Activated gamma-delta T cell treated with Interleukin-2 at 50 U/mL for 16 hours (primary cell): ENCODE data around the gene TNIK.
A peak's percentile ranks its signal among the peaks of the same experiment; 100 is the strongest.
"Not testable (repeated sequence)": the region's sequence is repeated elsewhere in the genome, so short reads cannot be mapped to it uniquely, and the experiment has no call there.

Source experiments
- DNase-seq: peaks from one replicate; pipeline ENCODE4 v3.0.0-alpha.2; 2020

TNIK gene

DNA sequence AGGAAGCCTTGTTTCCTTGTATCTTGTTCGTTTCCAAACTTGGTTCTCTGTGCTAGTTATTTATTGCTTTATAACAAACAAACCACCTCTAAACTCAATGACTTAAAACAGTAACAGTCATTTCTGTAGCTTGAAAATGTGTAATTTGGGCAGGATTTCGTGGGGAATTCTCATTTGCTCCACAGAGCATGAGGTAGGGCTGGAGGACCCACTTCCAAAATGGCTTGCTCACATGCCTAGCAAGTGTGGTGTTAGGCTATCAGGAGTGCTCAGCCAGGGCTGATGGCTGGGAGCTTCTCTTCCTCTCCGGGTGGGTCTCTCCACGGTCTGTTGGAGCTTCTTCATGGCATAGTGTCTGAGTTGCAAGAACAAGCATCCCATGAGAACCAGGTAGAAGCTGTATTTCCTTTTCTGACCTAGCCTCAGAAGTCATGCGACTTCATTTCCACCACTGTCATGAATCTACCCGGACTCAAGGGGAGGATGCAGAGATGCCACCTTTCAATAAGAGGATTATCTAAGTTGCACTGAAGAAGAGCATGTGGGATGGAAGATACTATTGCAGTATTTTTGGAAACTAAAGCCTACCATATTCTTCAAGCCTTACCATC, 8.2 kb upstream of the TNIK start:
- no peak for DNase-seq

DNA sequence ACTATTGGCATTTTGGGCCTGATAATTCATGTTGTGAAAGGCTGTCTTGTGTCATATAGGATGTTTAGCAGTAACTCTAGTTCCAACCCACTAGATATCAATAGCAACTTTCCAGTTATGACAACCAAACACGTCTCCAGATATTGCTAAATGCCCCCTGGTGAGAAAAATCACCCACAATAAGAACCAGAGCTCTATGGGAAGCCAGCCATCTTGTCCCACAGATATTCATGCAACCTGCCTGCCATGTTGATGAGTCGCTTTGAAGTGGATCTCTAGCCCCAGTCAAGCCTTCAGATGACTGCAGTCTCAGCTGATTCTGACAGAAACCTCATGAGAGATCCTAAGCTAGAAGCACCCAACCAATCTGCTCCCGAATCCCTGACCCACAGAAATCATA, 5.6 kb upstream of the TNIK start:
- DNase-seq = no peak

DNA sequence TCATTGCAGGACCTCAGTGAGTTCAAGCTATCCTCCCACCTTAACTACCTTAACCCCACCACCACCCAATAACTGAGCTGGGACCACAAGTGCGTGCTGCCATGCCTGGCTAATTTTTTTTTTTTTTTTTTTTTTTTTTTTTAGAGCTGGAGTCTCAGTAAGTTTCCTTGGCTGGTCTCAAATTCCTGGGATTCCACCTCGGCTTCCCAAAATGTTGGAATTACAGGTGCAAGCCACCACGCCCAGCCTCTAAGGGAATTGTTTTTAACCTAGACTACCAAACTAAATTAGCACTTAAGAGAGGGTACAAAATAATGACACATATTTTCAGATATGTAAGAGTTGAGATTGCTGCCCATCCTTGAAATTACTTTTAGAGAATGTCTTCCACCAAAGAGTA, 4.3 kb upstream of the TNIK start:
- DNase-seq = no peak

DNA sequence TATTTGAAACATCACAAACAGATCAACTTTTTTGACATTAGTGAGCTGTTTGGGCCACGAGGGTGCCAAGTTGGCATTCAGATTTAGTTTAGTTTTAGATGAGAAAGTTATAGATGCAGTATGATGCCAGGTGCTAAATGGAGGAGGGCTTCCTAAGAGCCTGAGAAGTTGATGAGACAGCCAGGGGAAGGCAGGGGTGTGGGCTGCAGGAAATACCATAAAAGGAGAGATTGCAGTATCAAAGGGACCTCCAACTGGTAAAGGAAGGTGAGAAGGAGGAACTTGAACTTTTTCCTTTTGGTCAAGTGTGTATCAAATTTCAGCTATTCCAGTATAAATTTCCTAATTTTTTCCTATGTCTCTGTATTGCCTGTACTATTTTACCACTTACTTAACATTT, 2.0 kb upstream of the TNIK start:
- DNase-seq = no peak

DNA sequence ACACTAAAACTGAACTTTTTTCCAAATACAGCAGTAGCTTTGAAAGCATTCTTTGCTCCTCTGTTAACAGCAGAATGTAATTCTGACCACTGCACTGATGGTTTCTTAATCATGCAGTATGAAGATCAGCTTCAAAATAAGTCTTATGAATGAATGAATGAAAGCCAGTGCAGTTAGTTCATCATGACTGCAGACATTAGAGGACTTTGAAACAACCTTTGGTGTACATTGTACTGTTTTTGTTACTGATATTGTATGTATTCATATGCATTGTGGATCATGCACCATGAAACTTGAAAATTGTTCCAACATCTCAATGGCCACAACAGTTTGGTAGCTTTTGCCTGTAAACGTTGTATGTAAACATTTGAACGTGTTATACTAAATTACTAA, 1.3 kb upstream of the TNIK start:
- no peak for DNase-seq

DNA sequence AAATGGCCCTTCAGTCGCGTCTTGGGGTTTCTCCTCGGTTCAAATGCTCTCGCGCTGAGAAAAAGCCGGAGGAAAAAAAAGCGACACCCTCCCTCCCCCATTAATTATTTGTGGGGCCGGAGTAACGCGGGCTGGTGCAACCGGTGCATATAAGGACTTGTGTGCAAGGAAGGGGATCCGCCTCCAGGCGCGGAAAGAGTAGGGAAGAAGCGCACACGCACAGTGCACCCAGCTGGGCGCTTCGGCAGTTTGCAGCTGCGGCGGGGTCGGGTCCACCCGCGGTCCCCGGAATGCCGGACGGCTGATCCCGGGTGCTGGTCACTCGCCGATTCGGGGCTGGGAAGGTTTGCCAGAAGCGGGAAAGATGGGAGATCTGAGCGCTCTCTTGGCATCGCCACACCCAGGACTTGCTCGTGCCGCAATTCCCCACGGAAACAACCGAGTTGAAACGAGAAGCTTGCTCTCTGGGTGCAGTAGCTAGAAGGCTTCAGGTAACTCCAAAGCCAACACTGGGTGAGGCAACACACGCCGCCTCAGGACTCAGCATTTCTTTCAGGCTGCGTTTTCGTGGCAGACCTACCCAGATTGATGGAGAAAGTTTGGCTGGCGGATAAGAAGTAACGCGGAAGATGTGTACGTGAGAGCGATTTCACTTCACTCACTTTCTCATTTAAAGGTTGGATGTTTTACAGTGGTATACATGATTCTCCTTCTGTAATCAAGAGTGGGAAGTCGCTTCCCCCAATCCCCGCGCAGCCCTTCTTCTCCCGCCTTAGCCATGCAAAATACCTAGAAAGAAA, 720 bp upstream of the TNIK start:
- DNase-seq = peak; percentile 28

DNA sequence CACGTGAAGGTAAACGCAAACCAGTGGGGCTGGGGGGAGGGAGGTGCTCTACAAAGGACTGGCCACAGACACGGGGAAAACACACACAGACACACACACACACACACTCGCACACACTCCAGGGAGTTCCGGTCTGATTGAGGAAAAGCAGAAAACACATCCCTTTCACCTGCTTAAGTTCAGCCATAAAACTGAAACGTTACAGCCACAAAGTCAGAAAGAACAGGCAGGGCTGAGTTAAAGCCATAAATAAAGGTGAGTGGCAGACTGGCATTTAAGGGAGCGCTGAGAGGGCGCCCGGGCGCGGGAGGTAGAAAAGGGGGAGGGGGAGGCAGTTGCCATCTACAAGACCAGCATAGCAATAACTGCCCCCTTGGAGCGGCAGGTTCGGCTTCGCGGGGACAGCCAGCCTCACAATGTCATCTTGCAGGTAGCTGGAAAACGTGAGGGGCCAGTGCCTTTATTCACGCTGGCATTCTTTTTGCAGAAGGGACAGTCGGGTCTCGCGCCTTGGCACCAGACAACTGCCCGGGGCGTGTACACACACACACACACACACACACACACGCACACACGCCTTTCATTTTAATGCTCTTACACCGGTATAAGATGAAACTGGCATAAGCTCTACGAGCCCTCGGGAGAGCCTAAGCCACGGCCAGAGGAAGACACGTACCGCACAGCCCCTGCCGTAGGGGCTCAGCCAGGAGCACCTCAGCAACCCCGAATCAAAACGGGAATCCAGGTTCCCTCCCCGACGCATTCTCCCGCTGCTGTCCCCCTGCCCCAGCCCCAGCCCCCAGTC, 866 bp downstream of the TNIK start:
- peak; percentile 47 for DNase-seq

DNA sequence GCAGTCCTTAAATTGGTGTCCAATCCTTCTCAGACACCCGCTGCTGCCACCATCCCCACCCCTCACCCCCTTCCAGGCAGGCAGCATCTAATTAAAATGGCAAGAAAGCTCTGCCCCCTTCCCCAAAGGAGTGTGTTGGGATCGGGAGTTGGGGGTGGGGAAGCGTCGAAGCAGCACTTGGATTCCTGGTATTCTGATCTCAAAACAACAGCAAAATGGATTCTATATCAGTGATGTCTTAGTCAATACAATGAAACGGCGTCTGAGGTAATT, 1.4 kb downstream of the TNIK start:
- DNase-seq = no peak

DNA sequence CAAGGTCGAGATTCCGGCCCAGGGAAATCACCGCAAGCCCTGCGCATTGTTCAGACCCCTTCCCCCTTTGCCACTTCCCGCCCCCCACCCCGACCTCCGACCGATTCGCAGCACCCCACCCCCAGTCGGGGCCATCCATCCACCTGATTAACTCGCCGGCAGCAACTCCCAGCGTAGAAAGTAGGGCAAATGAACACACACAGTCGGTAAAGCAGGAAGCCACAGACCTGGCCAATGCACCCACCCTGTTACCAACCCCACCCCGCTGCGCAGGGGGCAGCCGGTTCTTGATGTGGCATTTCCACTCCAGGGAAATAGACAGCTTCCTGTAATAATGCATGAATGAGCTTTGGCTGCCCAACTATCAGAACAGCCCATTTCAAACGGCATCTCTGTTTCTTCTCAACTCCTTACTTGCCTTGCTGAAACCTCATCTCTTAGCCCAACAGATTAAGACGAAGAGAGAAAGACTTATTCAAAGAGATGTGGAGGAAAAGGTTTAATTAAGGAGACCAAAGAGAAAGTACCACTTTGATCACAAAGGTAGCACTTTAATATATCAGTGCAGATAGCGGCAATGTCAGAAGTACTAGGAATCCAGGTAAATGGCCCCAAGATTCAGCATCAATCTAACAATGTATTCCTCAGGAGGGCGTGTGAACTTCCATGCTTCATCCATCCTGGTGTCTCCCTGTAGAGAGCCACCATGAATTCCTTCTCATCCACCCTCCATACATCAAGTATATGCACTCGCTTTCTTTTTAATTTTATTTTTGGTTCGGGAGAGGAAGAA, 1.9 kb downstream of the TNIK start:
- DNase-seq = peak; percentile 57

DNA sequence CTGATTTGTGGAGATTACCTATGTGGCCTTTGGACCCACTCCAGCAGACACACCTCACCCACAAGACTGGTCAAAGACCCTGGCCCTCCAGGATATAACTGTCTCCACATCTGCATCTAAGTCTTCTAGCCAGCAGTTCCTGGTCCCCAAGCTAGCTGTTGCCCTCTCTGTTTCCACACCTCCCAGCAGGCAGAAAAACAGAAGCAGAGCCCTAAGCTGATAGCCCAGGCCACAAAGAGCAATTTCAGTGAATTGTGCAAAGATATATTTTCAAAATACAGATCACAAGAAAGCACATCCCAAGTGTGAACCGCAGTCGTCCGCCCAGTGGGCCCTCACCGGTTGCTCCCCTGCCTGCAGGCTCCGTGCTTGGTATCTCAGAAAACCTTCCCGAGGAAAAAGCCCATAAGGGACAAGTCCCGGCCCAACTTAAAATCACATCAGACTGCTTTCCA, 2.6 kb downstream of the TNIK start:
- peak; percentile 13 for DNase-seq

DNA sequence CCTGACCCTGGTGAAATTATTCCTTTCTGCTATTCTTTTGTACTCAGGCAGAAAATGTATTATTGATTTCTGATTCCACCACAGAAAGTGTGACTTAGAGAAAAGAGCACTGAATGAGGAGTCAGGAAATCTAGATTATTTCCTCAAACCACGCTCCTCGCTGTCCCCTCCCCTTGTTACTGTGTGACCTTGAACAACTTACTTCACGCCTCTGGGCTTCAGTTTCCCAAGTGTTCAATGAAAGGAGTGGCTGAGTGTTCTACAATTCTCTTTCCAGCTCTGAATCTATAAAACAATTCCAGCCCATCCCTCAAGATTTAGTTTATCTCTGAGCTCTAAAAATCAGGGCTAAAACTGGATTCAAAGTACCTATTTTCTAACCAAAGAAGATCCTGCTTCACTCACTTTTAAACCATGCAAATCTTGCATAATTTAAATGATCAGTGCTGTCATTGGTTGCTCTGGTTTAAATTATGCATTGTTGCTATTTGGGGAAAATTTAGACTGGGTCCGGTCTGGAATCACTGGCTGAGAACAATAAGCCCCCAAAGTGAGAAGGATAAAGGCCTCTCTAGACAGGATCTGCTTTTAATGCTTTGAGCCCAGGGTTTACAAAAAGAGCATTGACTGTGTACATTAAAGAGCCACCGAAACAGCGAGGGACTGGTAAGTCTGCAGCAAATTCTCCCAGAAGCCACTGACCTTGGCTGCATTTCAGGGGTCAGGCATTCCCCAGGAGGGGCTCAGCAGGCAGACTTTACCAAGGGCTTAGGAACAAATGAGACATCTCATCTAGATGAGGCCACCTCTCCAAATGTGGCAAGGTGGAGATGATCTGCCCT, 3.2 kb downstream of the TNIK start:
- peak; percentile 5 for DNase-seq

DNA sequence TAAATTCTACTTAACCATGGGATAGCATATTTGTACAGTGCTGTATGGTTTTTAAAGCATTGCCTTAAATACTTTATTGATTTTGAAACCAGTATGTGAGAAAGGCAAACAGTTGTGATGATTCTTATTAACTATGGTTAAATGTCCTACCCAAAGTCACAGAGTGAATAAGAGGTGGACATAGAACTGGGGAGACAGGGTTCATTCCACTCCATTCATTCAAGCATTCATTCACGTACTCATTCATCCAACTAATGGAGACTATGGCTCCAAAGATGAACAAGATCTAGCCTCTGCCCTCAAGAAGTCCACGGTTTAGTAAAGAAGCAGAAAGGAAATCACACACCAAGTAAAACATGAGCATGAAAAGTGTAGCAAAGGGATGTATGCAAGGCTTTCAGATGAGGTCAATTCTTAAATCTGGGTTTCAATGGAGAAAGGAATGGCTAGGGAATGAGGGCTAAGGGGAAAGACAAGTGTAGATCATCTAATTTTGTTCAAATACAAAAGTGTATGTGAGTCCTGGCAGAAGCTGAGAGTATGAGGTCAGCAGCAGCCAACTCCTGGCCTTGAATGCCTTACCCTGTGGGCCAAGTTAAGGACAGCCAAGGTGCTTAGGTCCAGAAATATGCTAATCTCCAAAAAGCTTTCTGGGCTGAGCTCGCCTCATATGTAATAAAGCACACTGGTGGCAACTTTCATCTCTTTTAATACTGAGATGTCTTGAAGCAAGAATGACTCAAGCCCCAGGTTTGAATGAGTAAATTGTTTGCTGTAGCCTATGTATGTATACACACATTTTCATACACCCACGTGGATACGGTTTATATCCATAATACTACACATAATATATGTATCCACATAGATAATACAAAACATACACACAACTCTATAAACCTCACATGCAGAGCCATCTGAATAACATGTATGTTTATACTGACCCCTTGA, 4.3 kb downstream of the TNIK start:
- no peak for DNase-seq

DNA sequence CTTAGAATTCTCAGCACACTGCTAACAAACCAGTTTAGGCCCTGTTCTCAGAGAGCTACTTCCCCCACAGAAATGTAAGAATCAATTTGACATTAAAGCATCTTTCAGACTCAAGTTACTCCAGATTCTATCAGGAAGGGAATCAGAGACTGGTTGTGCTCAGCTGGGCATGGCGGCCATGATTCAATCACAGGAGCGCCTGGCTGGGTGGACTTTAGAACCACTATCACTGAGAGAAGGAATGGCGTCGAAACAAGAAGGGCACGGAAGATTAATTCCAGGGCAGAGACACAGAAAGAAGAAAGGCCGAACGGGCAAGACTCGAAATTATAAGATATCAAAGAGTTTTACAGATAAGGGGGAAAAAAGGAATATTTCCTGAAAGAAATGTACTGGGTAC, 6.2 kb downstream of the TNIK start:
- DNase-seq = no peak

DNA sequence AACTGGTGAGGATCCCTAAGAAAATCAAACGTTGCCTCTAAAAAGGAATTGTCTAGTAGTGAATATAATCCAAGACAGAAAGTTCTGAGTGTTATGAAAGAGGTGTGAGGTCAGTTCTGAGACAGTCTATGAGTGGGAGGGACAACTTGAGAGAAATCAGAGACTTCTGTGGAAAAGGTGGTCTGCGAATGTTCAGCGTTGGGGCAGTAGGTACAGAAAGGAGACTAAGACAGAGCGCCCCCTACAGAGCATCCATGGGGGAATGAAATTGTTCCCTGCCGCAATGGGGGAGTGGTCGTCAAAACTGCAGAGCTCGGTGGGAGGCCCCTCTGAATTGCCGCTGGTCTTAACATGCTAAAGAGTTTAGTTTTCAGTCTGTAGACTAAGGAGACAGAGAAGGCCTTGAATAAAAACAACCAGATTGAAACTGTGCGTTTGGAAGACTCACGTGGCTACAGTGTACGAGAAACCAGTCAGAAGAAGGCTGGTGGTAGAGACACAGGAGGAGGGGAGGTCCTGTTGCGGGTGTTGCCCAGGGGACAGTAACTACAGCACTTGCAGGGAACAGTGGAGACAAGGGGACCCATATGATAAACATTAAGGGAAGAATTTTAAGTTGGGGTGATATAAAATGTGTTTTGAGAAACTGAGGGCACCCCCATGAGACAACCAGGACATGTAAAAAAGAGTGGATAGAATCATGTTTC, 6.9 kb downstream of the TNIK start:
- DNase-seq = no peak

DNA sequence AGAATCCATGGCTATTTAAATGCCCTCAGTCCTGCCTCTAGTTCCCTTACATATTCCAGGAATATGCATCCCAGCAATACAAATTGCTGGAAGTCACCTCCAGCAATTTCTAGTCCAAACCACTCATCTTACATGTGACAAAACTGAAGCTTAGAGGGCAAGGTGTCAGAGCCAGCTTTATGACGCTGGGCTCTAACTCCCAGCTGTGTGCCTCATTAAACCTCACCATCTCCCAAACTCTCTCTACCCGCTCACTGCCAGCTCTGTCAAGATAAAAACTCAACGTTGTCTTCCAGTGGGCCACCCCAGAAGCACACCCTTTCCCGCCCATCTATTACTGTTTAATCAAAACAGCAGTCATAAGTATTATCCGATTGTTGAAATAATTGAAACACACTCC, 7.9 kb downstream of the TNIK start:
- no peak for DNase-seq

DNA sequence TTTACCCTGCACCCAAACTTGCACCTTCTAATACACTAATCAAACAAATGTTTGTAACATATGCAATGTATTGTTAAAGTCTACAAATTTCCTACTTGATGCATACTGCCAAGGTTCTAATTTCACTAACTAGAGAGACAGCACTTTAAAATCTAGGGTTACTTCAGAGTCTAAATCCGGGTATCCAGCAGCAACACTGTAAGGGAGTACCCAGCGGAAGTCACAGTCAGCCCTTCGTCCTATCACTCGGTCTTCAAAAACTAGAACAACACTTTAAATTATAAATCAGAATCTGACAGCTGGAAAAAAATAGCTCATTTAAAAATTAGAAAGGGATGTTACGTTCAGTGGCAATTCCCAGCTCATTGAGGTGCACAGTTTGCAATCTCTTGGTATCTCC, 8.3 kb downstream of the TNIK start:
- no peak for DNase-seq

DNA sequence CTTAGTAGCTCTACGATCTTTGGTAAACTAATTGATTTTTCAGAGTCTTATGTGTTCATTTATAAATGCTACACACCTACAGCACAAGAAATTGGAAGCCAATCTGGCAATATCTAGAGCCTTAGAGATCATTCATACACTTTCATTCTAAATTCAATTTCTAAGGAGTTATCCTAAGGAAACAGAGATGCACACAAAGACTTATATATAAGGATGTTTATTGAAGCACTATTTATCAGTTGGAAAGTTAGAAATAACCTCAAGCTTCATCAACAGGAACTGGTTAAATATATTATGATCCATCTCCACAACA, 12.7 kb downstream of the TNIK start:
- DNase-seq = not testable (repeated sequence)

DNA sequence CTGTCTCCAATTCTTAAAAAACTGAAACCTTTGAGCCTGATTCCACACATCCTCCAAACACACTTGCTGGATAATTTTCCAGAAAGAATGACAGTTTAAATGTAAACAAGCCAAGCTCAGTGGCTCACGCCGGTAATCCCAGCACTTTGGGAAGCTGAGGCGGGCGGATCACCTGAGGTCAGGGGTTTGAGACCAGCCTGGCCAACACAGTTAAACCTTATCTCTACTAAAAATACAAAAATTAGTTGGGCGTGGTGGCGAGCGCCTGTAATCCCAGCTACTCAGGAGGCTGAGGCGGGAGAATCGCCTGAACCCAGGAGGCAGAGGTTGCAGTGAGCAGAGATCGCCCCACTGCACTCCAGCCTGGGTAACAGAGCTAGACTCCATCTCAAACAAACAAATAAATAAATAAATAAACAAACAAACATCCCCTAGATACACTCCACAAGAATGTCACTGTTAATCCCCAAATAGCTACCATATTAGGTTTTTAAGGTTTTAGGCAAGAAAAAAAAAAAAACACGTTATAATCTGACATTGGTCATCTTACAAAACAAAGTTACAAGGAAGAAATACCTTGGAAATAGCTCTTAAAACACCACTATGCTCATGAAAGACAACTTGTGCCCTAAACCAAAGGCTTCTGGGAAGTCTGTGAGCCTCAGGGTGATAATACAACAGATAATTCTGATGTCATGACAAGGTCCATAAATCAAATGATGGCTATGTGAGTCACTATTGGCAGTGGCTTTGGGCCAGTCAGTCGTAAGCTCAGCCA, 13.2 kb downstream of the TNIK start:
- no peak for DNase-seq

DNA sequence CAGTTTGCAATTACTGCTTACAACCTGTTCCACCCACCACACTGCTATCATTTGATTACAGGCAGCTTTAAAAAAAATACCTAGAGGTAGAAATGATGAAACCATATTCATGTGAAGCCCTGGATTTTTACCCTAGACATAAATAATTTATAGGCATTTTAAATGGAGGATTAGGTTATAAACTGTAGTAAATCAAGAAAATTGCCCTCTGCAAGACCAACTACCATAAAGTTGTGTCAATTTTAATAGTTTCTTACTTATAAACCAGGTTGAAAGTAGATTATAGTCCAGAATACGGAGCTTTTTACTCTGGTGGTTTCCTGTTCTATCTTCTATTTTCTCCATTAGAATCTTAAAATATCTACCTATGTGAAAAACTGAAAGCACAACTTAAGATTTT, 13.9 kb downstream of the TNIK start:
- DNase-seq = no peak

DNA sequence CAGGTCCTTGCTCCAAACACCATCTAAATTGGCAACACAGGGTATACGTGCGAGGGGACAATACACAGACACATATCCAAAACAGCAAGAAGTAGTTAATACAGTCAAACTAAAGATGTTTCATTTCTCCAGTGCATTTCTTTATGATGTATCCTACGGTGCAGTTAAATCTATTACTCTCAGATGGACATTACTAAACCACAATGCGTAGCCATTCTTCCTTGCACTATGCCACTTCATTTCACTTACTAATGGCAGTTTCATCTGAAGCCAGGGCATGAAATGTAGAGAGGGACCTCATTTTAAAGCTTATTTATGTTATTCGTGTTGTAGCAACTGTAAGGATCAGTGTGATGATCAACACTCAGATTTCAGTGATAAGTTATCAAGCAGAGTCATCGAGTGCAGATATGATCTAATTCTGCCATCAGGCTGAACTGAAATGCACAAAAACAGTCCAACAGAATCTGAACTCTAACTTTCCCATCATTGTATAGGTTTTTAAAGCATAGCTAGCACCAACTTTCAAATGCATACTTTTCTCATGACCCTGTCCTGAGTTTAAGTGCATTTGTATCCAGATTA, 14.5 kb downstream of the TNIK start:
- DNase-seq = no peak
